NCI-H187 (cell line): Measurements from ENCODE around the gene TACC3.

Source experiments
- DNase-seq, 2 experiments: peaks; one replicate each; lab custom pipeline; 2025; lab: John Stamatoyannopoulos, UW

Gene TACC3

GRCh38 chr4:1793940-1794808 is 72.9 kb downstream of the TACC3 start:
- no peak for DNase-seq
